PFSK-1 (cell line): Measurements from ENCODE around the gene ERC2.

Source experiments
- POLR2AphosphoS5 ChIP-seq: IDR thresholded peaks from 2 replicates; pipeline ENCODE4 v1.6.1; 2012; ENCODE audit warnings: low read depth, mild to moderate bottlenecking, control low read depth, low read length, moderate library complexity
- REST ChIP-seq, 2 experiments: IDR thresholded peaks; 2 replicates each; pipeline versions ENCODE4 v1.6.1 to v1.8.0; 2011 to 2012; ENCODE audit warnings: low read depth in 2 of 2, low read length in 2 of 2, control low read depth in 1 of 2, inconsistent platforms in 1 of 2, mild to moderate bottlenecking in 1 of 2, moderate library complexity in 1 of 2; ENCODE audit not compliant: insufficient read depth in 1 of 2
- SIN3A ChIP-seq: IDR thresholded peaks from 2 replicates; pipeline ENCODE4 v1.6.1; 2012; ENCODE audit warnings: mild to moderate bottlenecking, low read length, moderate library complexity, borderline replicate concordance; ENCODE audit not compliant: insufficient read depth
- TAF1 ChIP-seq: IDR thresholded peaks from 2 replicates; pipeline ENCODE4 v1.6.1; 2012; ENCODE audit warnings: low read length, control low read depth, borderline replicate concordance; ENCODE audit not compliant: insufficient read depth

DNA sequence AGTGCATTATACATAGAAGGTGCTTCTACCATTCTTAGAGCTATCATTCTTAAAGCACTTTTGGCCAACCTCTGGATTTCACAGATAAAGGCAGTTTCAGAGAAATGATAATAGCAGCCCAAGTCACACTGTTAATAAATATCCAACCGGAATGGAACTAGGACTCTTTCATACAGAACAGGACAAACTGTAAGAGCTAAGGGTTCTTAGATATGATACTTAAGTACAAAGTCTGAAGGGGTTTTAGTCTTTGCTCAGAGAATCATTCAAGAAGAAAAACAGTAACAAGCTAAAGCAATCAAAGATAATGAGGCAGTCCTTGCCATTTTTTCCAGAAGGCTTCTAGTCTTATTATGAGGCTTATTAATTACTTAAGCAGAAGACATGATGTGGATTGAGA, 239.0 kb downstream of the ERC2 start:
- TF ChIP-seq POLR2AphosphoS5 = no peak
- no peak for TF ChIP-seq REST (IDR thresholded peaks at IDR 0.05; ENCODE audit: insufficient read depth in 1 of 2, low read depth in 2 of 2, low read length in 2 of 2)
- TF ChIP-seq TAF1 = no peak
- TF ChIP-seq SIN3A = no peak
